NT2/D1 (cell line): ENCODE data around the gene BRD9.

Source experiments
- DNase-seq: peaks from one replicate; pipeline ENCODE4 v3.0.0-alpha.2; 2011; ENCODE audit warnings: low read depth, low spot score
- H3K27me3 ChIP-seq: 2 replicates; pipeline ENCODE4 v1.6.0; 2011; ENCODE audit warnings: mild to moderate bottlenecking; ENCODE audit not compliant: insufficient read length, insufficient read depth
- H3K36me3 ChIP-seq: 2 replicates; pipeline ENCODE4 v1.6.1; 2011; ENCODE audit warnings: mild to moderate bottlenecking, low read length, mixed read lengths; ENCODE audit not compliant: insufficient read depth, insufficient read length
- H3K4me1 ChIP-seq: 2 replicates; pipeline ENCODE4 v1.5.1; 2011; ENCODE audit not compliant: insufficient read depth, insufficient read length
- H3K4me3 ChIP-seq: 2 replicates; pipeline ENCODE4 v1.5.1; 2011; ENCODE audit warnings: low read depth; ENCODE audit not compliant: insufficient read length
- H3K9ac ChIP-seq: 2 replicates; pipeline ENCODE4 v1.6.0; 2011; ENCODE audit warnings: low read depth; ENCODE audit not compliant: insufficient read length
- H3K9me3 ChIP-seq: 2 replicates; pipeline ENCODE4 v1.5.1; 2011; ENCODE audit warnings: mild to moderate bottlenecking, low read length; ENCODE audit not compliant: insufficient read depth
- SUZ12 ChIP-seq: IDR thresholded peaks from 2 replicates; pipeline ENCODE4 v1.6.1; 2011; ENCODE audit not compliant: insufficient read length, insufficient read depth; ENCODE audit errors: extremely low read depth
- YY1 ChIP-seq: IDR thresholded peaks from 2 replicates; pipeline ENCODE4 v1.6.1; 2011; ENCODE audit not compliant: insufficient read length, insufficient read depth
- ZNF274 ChIP-seq: IDR thresholded peaks from 2 replicates; pipeline ENCODE4 v1.6.1; 2011; ENCODE audit warnings: mild to moderate bottlenecking, low read depth, low read length

Gene BRD9

GRCh38 chr5:862367-863243 is 30.0 kb downstream of the BRD9 start:
- TF ChIP-seq ZNF274 (no peak), YY1 (no peak), SUZ12 (no peak)
- Histone ChIP-seq H3K36me3 (peaks cover 94% of the 10 kb centered on the region), H3K27me3 (no peaks in the 10 kb centered on the region)

GRCh38 chr5:861442-862366 is 30.9 kb downstream of the BRD9 start:
- no peaks in the 10 kb centered on the region for H3K4me1 ChIP-seq
- H3K36me3 ChIP-seq = peaks cover 90% of the 10 kb centered on the region
- no peak overlapping the region for H3K9ac ChIP-seq
- no peak for DNase-seq
- H3K4me3 ChIP-seq = no peak overlapping the region
- TF ChIP-seq YY1 (no peak), ZNF274 (no peak), SUZ12 (no peak)
- H3K27me3 ChIP-seq = no peaks in the 10 kb centered on the region
- no peaks in the 10 kb centered on the region for H3K9me3 ChIP-seq

More at GRCh38 chr5:862367-863243, 30.0 kb downstream of the BRD9 start:
- Histone ChIP-seq H3K9ac (no peak overlapping the region), H3K4me3 (no peak overlapping the region), H3K9me3 (no peaks in the 10 kb centered on the region), H3K4me1 (no peaks in the 10 kb centered on the region)
- DNase-seq = no peak

GRCh38 chr5:860506-861150 is 32.0 kb downstream of the BRD9 start:
- Histone ChIP-seq H3K9me3 (no peaks in the 10 kb centered on the region), H3K4me3 (no peak overlapping the region), H3K4me1 (no peaks in the 10 kb centered on the region), H3K9ac (no peak overlapping the region), H3K36me3 (peaks cover 80% of the 10 kb centered on the region), H3K27me3 (no peaks in the 10 kb centered on the region)
- no peak for TF ChIP-seq SUZ12
- TF ChIP-seq ZNF274 = no peak
- no peak for TF ChIP-seq YY1
- DNase-seq = no peak

GRCh38 chr5:859798-860296 is 32.8 kb downstream of the BRD9 start:
- no peaks in the 10 kb centered on the region for H3K27me3 ChIP-seq
- TF ChIP-seq SUZ12 = no peak
- no peak for TF ChIP-seq ZNF274
- TF ChIP-seq YY1 = no peak
- H3K36me3 ChIP-seq = peaks cover 73% of the 10 kb centered on the region
- no peak overlapping the region for H3K4me3 ChIP-seq
- H3K4me1 ChIP-seq = no peaks in the 10 kb centered on the region
- no peak overlapping the region for H3K9ac ChIP-seq
- H3K9me3 ChIP-seq = no peaks in the 10 kb centered on the region
- no peak for DNase-seq

GRCh38 chr5:859391-859790 is 33.2 kb downstream of the BRD9 start:
- Histone ChIP-seq H3K9ac (no peak overlapping the region), H3K27me3 (no peaks in the 10 kb centered on the region), H3K36me3 (peaks cover 68% of the 10 kb centered on the region), H3K4me3 (no peak overlapping the region), H3K9me3 (no peaks in the 10 kb centered on the region), H3K4me1 (no peaks in the 10 kb centered on the region)
- DNase-seq = no peak
- TF ChIP-seq SUZ12 (no peak), ZNF274 (no peak), YY1 (no peak)

- no peaks in the 10 kb centered on the region for H3K4me1 ChIP-seq
- DNase-seq = no peak
- no peak overlapping the region for H3K9ac ChIP-seq
- H3K4me3 ChIP-seq = no peak overlapping the region
- H3K36me3 ChIP-seq = peaks cover 61% of the 10 kb centered on the region
- no peaks in the 10 kb centered on the region for H3K27me3 ChIP-seq
- no peak for TF ChIP-seq ZNF274
- no peak for TF ChIP-seq YY1
- TF ChIP-seq SUZ12 = no peak
- no peaks in the 10 kb centered on the region for H3K9me3 ChIP-seq
Observed at GRCh38 chr5:858726-859125, 33.9 kb downstream of the BRD9 start.
